Activated T-cell treated with anti-CD3 and anti-CD28 coated beads for 24 hours (primary cell): Measurements from ENCODE around the gene EEF1AKMT3.

Experiments used
- DNase-seq: peaks from one replicate; pipeline ENCODE4 v3.0.0-alpha.2; 2020; ENCODE audit warnings: low read depth

EEF1AKMT3 gene

DNA sequence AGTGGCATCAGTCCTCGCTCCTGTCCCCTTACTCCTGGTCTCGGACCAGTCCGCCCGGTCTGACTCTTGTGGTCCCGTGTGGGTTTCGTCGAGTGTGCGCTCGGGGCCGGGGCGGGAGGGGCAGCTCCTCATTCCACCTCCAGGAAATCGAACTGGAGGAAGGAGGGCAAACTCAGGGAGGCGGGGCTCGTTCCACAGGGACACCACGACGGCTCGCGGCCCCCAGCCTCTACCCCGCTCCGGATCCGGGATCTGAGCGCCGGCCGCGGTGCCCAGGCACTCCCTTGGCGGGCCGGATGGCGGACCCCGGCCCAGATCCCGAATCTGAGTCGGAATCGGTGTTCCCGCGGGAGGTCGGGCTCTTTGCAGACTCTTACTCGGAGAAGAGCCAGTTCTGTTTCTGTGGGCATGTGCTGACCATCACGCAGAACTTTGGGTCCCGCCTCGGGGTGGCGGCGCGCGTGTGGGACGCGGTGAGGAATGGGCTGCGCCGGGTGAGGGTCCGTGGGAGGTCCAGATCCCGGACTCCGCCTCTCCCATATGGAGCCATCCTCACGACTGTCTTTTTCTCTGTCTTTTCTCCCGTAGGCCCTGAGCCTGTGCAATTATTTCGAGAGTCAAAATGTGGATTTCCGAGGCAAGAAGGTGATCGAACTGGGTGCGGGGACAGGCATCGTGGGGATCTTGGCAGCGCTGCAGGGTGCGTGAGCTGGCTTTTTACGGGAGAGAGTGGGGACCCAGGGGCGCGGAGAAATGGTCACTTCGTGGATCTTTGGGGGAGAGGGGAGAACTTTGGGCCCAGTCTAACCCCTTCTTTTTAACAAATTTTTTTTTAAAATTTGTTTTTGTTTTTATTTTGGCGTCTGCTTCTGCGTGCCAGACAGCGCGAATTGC is at the start of gene EEF1AKMT3:
TSS of gene EEF1AKMT3 (plus strand) at position 186 of the 894 bp plus-strand sequence. CDS start at position 297, 111 bp downstream.
- no peak for DNase-seq

GRCh38 chr12:57722716-57723629 is 49.4 kb upstream of the EEF1AKMT3 start:
- DNase-seq = no peak

DNA sequence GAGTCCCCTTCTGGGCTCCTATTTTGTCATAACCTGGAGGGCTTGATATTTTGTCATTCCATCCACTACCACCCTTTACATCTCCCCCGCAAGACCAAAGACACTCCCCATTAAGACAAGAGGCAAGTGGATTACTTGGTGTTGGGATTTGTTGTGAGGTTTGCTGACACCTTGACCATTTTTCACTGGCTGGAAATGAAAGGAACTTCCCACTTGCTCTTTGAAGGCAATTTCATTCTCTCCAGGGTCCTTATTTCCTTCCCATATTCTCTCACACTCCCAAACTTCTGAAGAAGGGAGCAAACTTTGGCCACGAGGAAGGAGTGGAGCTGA is 48.8 kb upstream of the EEF1AKMT3 start:
- no peak for DNase-seq

GRCh38 chr12:57724003-57724935 is 48.1 kb upstream of the EEF1AKMT3 start:
- no peak for DNase-seq

- no peak for DNase-seq
These were observed 47.3 kb upstream of the EEF1AKMT3 start for GRCh38 chr12:57724936-57725740.

- no peak for DNase-seq
These were observed 46.6 kb upstream of the EEF1AKMT3 start for GRCh38 chr12:57725851-57726150.

DNA sequence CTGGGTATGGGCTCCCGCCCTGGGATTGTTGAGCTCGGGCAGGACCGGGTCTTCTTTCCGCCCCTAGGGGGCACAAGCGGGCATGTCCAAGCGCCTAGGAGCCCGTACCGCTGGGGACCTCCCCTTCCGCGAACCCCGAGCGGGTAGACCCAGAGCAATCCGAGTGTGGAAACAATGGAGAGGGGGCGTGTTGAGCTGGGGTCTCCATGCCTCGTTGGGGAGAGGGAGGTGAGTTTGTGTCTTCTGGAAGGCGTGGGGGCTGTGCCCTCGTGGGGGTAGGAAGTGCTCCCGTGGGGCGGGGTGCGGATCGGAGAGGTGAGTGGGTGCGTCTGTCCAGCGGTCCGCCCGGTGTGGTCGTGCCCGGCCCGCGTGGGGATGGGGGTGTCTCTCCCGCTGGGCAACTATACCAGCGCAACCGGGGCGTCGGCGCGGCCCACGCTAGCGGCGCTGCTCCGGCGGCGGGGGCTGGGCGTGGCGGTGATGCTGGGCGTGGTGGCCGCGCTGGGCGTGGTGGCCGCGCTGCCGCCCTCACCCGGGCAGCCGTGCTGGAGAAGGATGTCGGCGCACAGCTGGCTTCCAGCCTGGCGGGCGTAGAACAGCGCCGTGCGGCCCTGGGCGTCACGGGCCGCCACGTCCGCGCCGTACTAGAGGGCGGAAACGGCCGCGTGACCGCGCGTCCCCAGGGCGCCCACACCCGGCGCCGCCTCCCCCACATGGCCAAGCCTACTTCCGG is 46.1 kb upstream of the EEF1AKMT3 start:
- no peak for DNase-seq

GRCh38 chr12:57726884-57727757 is 45.3 kb upstream of the EEF1AKMT3 start:
- DNase-seq = no peak

DNA sequence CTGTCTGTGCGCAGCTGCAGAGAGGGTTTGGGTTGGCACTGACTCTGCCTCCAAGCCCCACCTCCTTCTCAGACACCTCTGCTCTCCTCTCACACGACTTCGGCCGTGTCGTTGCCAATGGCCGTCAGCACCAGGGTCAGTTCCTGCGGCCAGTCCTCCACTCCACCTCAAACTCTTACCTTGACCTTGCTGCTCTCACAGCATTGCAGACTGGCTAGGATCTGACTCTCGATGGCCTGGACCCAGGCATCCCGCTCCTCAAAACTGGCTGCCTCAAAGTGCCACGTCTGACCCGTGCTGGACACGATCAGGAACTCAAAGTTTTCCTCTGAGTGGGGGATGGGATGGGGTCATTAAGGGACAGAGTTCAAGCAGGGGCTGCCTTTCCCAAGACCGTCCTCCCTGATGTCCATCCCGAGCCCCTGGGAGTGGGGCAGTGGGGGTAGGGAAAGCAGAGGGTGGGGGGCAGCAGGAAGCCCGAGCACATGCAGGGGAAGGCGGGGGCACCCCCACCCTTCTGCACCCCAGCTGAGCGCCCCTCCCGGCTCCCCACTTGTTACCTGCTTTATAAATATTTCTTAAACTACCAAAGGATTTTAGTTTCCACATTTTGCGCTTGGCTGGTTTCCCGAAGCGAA is 44.5 kb upstream of the EEF1AKMT3 start:
- no peak for DNase-seq

- no peak for DNase-seq
These were observed 43.0 kb upstream of the EEF1AKMT3 start for GRCh38 chr12:57729321-57729844.

DNA sequence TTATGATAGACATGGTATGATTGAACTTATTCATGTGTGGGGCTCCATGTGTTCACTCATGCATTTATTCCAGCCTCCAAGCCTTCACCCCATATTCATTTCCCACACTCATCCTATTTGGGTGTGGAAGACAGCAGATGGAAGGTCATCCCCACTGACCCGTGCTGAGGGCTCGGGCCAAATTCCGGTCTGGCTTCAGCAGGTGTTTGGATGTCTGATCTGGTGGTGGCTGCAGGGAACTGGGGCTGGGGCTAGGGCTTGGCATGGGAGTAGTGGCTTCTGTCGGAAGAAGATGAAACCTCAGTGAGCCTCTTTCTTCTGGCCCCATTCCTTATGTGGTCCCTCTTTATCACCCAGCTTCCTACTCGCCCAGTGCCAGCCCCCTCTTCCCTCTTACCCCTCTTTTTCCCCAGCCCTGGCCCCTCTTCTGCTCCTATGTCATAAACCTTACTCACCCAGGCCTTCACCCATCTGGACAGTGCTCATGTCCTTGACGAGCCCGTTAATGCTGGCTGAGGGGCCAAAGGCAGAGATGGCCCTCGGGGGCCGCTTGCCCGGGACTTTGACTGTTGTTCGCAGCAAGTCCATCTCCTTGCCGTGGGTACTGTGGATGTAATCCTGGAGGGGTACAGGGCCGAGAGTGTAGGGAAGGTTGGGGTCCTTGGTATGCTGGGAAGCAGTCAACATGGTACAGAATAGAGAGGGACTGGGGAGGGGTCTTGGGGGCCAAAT is 41.9 kb upstream of the EEF1AKMT3 start:
- no peak for DNase-seq

DNA sequence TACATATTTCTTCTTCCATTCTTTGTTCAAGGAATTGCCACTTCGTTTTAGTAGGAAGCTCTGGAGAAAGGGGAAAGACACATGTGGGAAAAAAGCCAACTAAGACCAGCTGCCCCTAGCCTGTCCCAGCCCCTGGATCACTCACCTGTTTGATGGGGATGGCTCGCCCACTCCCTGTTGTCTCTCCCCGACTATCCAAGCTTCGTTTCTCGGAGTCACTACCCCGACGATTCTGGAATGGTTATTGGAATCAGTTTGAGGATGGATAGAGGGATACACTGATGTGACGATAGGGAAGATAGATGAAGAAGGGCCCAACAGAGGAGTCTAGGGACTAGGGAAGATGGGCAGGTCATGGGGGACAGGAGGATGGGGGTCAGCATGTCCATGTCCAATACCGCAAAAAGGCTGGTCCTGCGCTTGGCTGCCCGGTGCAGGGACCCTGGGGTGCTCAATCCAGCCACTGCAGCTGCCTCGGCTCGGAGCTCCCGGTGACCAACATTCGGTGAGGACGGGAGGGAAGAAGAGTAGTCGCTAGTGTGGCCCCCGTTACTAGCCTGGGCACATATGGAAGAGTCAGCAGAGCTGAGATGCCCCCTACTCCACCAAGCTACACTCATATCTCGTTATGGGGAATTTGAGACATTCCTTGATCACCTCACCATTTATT is 40.9 kb upstream of the EEF1AKMT3 start:
- DNase-seq = no peak

DNA sequence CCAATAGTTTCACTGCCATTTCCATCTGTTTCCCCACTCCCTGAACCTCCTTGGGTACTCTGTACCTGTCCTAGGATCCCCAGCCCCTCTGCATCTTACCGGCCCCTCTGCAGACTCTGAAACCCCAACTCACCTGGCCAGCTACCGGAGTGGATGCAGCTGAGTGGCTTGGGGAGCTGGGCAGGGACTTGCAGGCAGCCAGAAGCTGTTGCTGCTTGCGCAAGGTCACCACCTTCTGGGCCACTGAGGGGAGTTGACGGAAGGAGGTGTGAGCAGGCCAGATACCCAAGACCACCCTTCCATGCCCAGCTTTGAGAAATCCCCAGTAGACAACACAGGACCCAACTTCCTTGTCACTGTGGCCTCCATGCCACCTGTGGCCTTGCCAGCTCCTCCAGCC is 40.1 kb upstream of the EEF1AKMT3 start:
- DNase-seq = no peak

GRCh38 chr12:57732726-57733593 is 39.5 kb upstream of the EEF1AKMT3 start:
- no peak for DNase-seq

DNA sequence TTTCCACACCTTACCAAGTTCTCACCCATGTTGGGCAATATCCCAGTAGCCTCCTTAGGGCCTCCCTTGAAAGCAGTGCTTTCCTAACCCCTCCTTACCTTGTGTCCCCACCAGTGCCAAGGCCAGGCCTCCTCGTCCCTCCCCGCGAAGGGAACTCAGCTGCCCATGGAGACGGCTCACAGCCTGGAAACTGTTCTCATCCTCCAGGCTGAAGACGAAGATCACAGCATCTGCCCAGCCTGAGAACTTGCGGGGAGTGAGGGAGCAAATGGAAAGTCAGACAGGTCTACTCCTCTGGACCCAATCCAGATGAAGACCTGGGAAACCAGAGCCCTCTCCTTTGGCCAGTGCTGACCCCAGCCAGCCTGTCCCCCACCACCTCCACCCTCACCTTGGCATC is 38.5 kb upstream of the EEF1AKMT3 start:
- no peak for DNase-seq

DNA sequence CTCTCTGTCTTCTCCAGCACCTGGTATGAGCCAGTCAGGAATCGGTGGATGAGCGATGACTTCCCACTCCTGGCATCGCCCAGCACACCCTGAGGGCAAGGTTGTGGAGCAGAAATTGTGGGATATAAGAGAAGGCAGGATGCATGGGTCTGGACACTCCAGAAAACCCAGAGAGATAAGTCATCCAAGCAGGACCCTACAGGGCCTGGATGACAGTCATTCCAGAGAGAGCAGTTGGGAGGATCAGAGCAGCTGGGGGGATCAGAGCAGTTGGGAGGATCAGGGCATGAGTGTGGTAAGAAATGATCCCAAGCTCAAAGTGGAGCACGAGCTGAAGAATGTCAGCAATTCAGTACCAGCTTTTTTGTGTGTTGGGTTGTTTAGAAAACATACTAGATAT is 37.8 kb upstream of the EEF1AKMT3 start:
- DNase-seq = no peak
